ENCODE data around the gene RIPOR2.

The RIPOR2 gene

GRCh38 chr6:24898676-24899075, 37.1 kb downstream of the RIPOR2 start:
- no peak for DNase-seq (ENCODE audit: low read depth)
- no peak for TF ChIP-seq CTCF (conservative IDR thresholded peaks at IDR 0.05; ENCODE audit: low read length)

GRCh38 chr6:24897186-24897585, 38.6 kb downstream of the RIPOR2 start:
- no peak for DNase-seq (ENCODE audit: low read depth)
- TF ChIP-seq CTCF (conservative IDR thresholded peaks at IDR 0.05; ENCODE audit: low read length) = no peak
- no peak overlapping the region for H3K4me3 ChIP-seq (ENCODE audit: low read length)

More at GRCh38 chr6:24898676-24899075, 37.1 kb downstream of the RIPOR2 start:
- no peak overlapping the region for H3K4me3 ChIP-seq (ENCODE audit: low read length)

GRCh38 chr6:24893342-24893850, 42.4 kb downstream of the RIPOR2 start:
- no peak for DNase-seq (ENCODE audit: low read depth)
- TF ChIP-seq CTCF (conservative IDR thresholded peaks at IDR 0.05; ENCODE audit: low read length) = no peak
- no peak overlapping the region for H3K4me3 ChIP-seq (ENCODE audit: low read length)

- no peak for TF ChIP-seq CTCF (conservative IDR thresholded peaks at IDR 0.05; ENCODE audit: low read length)
- H3K4me3 ChIP-seq (ENCODE audit: low read length) = no peak overlapping the region
- peak; percentile 75 for DNase-seq (ENCODE audit: low read depth)
Measured at GRCh38 chr6:24891004-24891403, 44.8 kb downstream of the RIPOR2 start.

GRCh38 chr6:24890471-24890870, 45.3 kb downstream of the RIPOR2 start:
- TF ChIP-seq CTCF (conservative IDR thresholded peaks at IDR 0.05; ENCODE audit: low read length) = no peak
- H3K4me3 ChIP-seq (ENCODE audit: low read length) = no peak overlapping the region
- no peak for DNase-seq (ENCODE audit: low read depth)

- H3K4me3 ChIP-seq (ENCODE audit: low read length) = no peak overlapping the region
- no peak for TF ChIP-seq CTCF (conservative IDR thresholded peaks at IDR 0.05; ENCODE audit: low read length)
- no peak for DNase-seq (ENCODE audit: low read depth)
Measured at GRCh38 chr6:24888715-24889370, 46.9 kb downstream of the RIPOR2 start.

- no peak overlapping the region for H3K4me3 ChIP-seq (ENCODE audit: low read length)
- no peak for DNase-seq (ENCODE audit: low read depth)
- no peak for TF ChIP-seq CTCF (conservative IDR thresholded peaks at IDR 0.05; ENCODE audit: low read length)
Measured at GRCh38 chr6:24887545-24888140, 48.1 kb downstream of the RIPOR2 start.

All from AG10803 (cell line).